ENCODE measurements around the gene FOXP1.

The FOXP1 gene

DNA sequence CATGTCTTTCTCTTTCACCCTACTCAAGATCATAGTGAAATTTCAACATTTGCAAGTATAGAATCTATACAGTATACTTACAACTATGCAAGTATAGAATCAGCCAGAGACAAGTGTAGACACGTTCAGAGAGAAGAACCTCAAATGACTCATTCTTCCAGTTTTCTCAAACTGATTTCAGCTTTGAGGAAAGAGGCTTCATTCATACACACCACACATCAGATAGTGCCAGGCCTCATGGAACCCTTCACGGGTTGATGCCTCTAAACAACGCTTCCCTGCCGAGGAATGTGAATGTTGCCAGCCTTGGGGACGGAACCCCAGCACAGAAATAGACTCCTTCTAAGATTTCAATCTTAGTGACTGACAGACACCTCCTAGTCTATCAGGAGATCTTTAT is 135.7 kb downstream of the FOXP1 start:
- Histone ChIP-seq H3K36me3 (replicated peaks; ENCODE audit: low read depth, low read length) (no peaks in the 10 kb centered on the region), H4K20me1 (ENCODE audit: insufficient read depth, low read length) (no peaks in the 10 kb centered on the region), H3K4me1 (ENCODE audit: low read length) (peaks cover 15% of the 10 kb centered on the region), H3K4me3 (ENCODE audit: low read length) (no peak overlapping the region), H3K27me3 (ENCODE audit: low read depth, low read length) (peaks cover 39% of the 10 kb centered on the region; the same call in 1 of the 2 replicates), H3K79me2 (ENCODE audit: low read length) (no peaks in the 10 kb centered on the region), H2AFZ (ENCODE audit: low read depth, low read length) (no peak overlapping the region), H3K9ac (ENCODE audit: low read length) (no peak overlapping the region), H3K4me2 (ENCODE audit: low read length) (no peak overlapping the region), H3K27ac (ENCODE audit: low read length) (no peak overlapping the region), H3K9me3 (ENCODE audit: insufficient read depth, low read length) (no peaks in the 10 kb centered on the region)
- TF ChIP-seq, protein P1, sequence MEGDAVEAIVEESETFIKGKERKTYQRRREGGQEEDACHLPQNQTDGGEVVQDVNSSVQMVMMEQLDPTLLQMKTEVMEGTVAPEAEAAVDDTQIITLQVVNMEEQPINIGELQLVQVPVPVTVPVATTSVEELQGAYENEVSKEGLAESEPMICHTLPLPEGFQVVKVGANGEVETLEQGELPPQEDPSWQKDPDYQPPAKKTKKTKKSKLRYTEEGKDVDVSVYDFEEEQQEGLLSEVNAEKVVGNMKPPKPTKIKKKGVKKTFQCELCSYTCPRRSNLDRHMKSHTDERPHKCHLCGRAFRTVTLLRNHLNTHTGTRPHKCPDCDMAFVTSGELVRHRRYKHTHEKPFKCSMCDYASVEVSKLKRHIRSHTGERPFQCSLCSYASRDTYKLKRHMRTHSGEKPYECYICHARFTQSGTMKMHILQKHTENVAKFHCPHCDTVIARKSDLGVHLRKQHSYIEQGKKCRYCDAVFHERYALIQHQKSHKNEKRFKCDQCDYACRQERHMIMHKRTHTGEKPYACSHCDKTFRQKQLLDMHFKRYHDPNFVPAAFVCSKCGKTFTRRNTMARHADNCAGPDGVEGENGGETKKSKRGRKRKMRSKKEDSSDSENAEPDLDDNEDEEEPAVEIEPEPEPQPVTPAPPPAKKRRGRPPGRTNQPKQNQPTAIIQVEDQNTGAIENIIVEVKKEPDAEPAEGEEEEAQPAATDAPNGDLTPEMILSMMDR (IDR thresholded peaks at IDR 0.05; ENCODE audit: low read depth, low read length), result no peak
- no peak for TF ChIP-seq EZH2phosphoT487 (IDR thresholded peaks at IDR 0.05; ENCODE audit: low read depth)

DNA sequence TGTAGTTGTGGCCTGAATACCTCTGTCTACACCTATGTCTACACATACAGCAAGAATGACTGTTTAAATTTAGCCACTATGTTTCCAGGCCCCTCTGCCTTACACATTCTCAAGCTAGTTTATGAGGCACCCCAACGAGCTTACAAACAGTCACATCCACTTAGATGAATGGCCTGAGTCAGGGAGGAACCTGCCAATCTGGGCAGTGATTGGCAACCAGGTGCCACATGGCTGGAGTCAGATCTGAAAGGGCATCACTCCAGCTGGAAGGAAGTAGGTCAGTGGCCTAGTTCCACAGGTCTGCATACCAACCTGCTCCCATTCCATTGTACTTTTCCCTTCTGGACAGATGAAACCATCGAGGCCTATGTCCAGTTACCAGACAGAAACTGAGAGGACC is 136.3 kb downstream of the FOXP1 start:
- Histone ChIP-seq H3K27me3 (ENCODE audit: low read depth, low read length) (peaks cover 34% of the 10 kb centered on the region; the same call in 1 of the 2 replicates), H2AFZ (ENCODE audit: low read depth, low read length) (no peak overlapping the region), H3K27ac (ENCODE audit: low read length) (no peak overlapping the region), H3K4me2 (ENCODE audit: low read length) (no peak overlapping the region), H3K79me2 (ENCODE audit: low read length) (no peaks in the 10 kb centered on the region), H3K4me1 (ENCODE audit: low read length) (peaks cover 15% of the 10 kb centered on the region), H4K20me1 (ENCODE audit: insufficient read depth, low read length) (no peaks in the 10 kb centered on the region), H3K36me3 (replicated peaks; ENCODE audit: low read depth, low read length) (no peaks in the 10 kb centered on the region), H3K9me3 (ENCODE audit: insufficient read depth, low read length) (no peaks in the 10 kb centered on the region), H3K4me3 (ENCODE audit: low read length) (no peak overlapping the region), H3K9ac (ENCODE audit: low read length) (no peak overlapping the region)
- no peak for TF ChIP-seq EZH2phosphoT487 (IDR thresholded peaks at IDR 0.05; ENCODE audit: low read depth)
- TF ChIP-seq, protein P1 (IDR thresholded peaks at IDR 0.05; ENCODE audit: low read depth, low read length), result no peak

DNA sequence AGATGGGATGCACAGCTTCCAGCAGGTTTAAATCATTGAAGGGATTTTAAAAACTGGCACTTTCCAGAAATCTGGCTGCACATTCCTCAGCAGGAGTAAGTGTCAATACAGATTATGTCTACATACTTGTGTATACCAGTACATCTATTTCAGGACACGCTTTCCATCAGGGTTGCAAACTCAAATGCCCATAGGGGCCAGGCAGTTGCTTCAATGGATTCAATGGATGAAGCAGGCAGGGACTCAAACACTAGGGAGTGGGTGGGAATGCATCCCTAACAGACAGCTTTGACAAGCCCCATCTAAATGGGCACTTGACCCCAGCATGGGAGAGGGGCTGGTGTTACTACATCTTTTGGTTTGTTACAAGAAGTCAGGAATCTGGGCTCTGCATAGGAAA is 136.8 kb downstream of the FOXP1 start:
- no peak for TF ChIP-seq EZH2phosphoT487 (IDR thresholded peaks at IDR 0.05; ENCODE audit: low read depth)
- TF ChIP-seq, protein P1 (IDR thresholded peaks at IDR 0.05; ENCODE audit: low read depth, low read length), result no peak
- H3K36me3 ChIP-seq (replicated peaks; ENCODE audit: low read depth, low read length), result no peaks in the 10 kb centered on the region
- no peaks in the 10 kb centered on the region for H4K20me1 ChIP-seq (ENCODE audit: insufficient read depth, low read length)
- H3K4me1 ChIP-seq (ENCODE audit: low read length), result peaks cover 15% of the 10 kb centered on the region
- H3K9me3 ChIP-seq (ENCODE audit: insufficient read depth, low read length), result no peaks in the 10 kb centered on the region; the same call in 1 of the 2 replicates
- no peak overlapping the region for H3K4me2 ChIP-seq (ENCODE audit: low read length)
- H3K4me3 ChIP-seq (ENCODE audit: low read length), result no peak overlapping the region
- no peak overlapping the region for H3K27ac ChIP-seq (ENCODE audit: low read length)
- H2AFZ ChIP-seq (ENCODE audit: low read depth, low read length), result no peak overlapping the region
- no peak overlapping the region for H3K9ac ChIP-seq (ENCODE audit: low read length)
- peaks cover 30% of the 10 kb centered on the region; the same call in 1 of the 2 replicates for H3K27me3 ChIP-seq (ENCODE audit: low read depth, low read length)
- H3K79me2 ChIP-seq (ENCODE audit: low read length), result no peaks in the 10 kb centered on the region

DNA sequence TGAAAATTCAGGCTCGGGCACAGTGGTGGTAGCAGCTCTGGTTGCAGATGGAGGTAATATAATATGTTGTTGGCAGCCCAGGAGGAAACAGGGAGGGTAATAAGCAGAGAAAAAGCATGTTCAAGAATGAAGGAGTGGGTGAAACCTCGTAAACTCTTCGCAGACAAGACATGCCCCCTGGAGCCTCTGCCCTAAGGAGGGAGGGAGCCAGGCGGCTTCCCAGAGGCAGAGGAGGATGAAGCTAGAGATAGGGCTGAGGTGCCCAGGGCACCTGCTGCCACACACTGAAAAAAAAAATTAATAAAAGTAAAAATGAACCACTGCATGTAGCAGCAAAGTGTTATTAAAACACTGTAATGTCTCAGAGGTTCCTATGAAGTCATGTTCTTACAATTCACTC is 137.3 kb downstream of the FOXP1 start:
- no peak overlapping the region for H3K27ac ChIP-seq (ENCODE audit: low read length)
- no peak for TF ChIP-seq EZH2phosphoT487 (IDR thresholded peaks at IDR 0.05; ENCODE audit: low read depth)
- TF ChIP-seq, protein P1 (IDR thresholded peaks at IDR 0.05; ENCODE audit: low read depth, low read length), result no peak
- no peak overlapping the region for H2AFZ ChIP-seq (ENCODE audit: low read depth, low read length)
- no peaks in the 10 kb centered on the region; the same call in 1 of the 2 replicates for H3K9me3 ChIP-seq (ENCODE audit: insufficient read depth, low read length)
- no peaks in the 10 kb centered on the region for H3K79me2 ChIP-seq (ENCODE audit: low read length)
- peaks cover 15% of the 10 kb centered on the region for H3K4me1 ChIP-seq (ENCODE audit: low read length)
- no peak overlapping the region for H3K9ac ChIP-seq (ENCODE audit: low read length)
- H3K4me2 ChIP-seq (ENCODE audit: low read length), result no peak overlapping the region
- no peak overlapping the region for H3K4me3 ChIP-seq (ENCODE audit: low read length)
- H4K20me1 ChIP-seq (ENCODE audit: insufficient read depth, low read length), result no peaks in the 10 kb centered on the region
- H3K36me3 ChIP-seq (replicated peaks; ENCODE audit: low read depth, low read length), result no peaks in the 10 kb centered on the region
- H3K27me3 ChIP-seq (ENCODE audit: low read depth, low read length), result peaks cover 25% of the 10 kb centered on the region; the same call in 1 of the 2 replicates

Data from OCI-LY3 (cell line).